Activated T-helper 9 cell treated with anti-CD3 and anti-CD28 coated beads, Interleukin-2, amount 50 U/mL, for 16 hours (primary cell): Measurements from ENCODE around the gene ARNT2.

Source experiments
- DNase-seq: peaks from one replicate; pipeline ENCODE4 v3.0.0-alpha.2; 2020; ENCODE audit warnings: low read depth

Gene ARNT2

DNA sequence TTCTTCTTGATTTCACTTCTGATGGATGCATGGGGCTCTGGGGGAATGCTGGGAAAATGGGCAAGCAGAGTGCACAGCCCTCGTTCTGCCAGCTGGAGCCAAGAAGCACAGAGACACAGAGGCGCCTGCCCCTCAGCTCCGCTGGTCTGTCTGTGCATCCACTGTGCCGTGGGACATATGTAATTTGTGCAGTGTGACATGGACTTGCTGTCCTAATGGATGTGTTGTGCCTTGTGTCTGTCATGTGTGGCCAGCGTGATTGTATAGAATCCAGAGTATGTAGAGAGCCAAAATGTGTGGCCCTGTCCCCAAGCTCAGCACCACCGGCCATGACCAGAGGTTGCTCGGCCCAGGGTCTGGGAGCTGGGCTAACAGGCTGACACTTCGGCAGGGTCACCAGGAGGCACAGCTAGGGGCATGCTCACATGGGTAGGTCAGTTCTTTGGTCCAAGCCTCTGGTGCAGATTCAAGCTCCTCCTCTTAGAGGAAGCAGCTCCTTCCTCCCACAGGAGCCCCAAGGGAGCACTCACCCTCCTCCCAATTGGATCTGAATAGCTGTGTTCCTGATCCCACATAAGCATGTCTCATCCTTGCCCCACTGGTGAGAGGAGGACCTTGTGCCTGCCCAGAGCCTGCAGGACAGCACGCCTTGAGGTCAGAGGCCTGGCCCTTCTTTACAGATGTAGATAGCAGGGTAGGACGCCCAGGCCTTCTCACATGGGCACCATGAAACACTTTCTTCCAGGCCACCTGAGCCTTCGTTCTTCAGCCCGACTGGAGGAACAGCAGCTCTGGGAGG, 190.1 kb downstream of the ARNT2 start:
- no peak for DNase-seq

DNA sequence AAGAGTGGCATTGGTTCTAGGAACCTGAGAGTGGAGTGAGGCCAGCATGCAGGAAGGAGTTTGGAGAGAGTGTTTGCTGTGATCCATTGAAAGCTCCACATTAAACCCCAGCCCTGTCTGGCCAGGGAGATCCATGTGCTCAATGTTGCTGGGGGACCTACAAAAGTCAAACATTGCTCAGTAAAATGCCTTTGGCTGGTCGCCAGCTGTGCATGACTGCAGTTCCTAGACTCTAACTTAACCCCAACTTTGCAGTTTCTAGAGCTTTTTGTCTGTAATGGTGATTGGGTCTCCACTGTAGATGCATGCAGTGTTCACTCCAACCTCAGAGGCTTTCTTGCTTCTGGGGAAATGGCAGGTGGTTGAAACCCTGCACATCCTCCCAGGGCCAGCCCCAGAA, 191.2 kb downstream of the ARNT2 start:
- no peak for DNase-seq

DNA sequence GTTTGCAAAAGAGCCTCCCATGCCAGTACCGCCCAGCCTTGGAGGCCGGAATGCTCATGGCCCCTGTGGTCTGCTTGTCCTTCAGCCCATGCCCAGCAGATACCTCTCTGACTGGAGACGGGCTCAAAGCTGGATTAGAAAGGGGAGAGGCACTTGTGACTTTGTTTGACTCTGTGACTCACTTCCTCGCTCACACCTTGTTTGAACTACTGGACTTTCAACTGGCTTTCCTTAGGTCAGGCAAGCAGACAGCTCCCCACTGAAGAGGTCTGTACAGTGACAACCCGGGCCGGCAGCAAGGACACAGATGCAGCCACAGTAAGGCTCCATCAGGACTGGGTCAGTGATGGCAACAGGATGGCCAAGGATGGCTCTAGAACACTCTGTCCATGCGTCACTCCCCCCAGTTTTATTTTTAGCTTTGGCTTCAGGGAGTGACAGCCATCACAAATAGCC, 192.4 kb downstream of the ARNT2 start:
- DNase-seq = no peak

DNA sequence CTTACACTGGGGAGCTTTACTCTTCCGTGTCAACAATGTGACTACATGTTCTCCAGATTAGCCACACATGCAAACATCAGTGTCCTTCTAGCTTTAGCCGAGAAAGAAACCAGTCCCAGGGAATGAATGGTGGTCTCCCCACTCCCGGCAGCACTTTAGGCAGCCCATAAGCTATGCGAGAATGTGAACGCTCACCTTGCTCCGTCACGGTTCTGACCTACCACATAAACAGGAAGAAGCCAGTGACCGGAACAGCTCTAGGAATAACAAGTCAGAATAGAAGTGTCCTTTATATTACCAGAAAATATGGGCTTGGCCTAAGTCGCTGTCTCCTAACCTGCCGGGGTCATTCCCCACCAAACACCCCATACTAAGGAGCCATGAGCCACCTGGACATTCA, 192.9 kb downstream of the ARNT2 start:
- no peak for DNase-seq

DNA sequence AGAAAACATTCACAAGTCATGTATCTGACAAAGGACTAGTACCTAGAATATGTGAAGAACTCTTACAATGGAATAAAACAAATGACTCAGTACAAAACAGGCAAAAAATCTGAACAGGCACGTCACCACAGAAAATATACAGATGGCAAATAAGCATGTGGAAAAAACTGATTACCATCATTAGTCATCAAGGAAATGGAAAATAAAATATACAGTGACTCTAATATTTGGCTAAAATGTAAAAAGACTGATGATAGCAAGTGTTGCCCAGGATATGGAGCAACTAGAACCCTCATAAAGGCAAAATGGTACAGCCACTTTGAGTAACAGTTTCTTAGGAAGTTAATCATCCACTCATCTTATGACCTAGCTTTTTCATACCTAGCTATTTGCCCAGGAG, 195.2 kb downstream of the ARNT2 start:
- no peak for DNase-seq

DNA sequence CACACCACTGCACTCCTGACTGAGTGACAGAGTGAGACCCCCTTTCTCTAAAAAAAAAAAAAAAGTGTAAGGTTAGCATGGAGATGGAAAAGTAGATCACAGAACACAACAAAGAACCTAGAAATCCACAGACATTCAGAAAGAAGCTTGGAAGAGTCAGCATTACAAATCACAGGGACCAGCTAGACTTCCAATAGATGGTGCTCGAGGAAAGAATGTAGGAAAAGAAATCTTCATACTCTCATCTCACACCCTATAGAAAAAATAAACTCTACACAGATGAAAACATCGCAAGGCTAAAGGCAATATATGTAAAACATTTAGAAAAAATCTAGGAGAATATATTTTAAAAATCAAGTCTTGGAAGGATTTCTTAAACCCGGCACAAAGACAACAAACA, 196.4 kb downstream of the ARNT2 start:
- DNase-seq = no peak

DNA sequence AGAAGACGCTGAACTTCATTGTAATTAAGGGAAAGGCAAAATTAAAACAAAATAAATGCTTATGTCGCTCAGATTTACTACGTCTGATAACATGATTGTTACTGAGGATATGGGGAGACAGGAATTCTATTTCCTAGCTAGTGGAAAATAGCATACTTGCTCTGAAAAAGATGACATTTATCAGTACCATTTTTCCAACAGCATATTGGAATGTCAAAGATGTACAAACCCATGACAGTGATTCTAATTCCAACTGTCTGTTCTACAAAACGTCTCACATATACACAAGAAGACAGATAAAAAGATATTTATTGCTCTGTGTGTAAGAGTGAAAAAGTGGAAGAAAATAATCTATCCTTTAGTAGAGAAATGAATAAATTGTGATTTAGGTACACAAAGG, 197.1 kb downstream of the ARNT2 start:
- no peak for DNase-seq

DNA sequence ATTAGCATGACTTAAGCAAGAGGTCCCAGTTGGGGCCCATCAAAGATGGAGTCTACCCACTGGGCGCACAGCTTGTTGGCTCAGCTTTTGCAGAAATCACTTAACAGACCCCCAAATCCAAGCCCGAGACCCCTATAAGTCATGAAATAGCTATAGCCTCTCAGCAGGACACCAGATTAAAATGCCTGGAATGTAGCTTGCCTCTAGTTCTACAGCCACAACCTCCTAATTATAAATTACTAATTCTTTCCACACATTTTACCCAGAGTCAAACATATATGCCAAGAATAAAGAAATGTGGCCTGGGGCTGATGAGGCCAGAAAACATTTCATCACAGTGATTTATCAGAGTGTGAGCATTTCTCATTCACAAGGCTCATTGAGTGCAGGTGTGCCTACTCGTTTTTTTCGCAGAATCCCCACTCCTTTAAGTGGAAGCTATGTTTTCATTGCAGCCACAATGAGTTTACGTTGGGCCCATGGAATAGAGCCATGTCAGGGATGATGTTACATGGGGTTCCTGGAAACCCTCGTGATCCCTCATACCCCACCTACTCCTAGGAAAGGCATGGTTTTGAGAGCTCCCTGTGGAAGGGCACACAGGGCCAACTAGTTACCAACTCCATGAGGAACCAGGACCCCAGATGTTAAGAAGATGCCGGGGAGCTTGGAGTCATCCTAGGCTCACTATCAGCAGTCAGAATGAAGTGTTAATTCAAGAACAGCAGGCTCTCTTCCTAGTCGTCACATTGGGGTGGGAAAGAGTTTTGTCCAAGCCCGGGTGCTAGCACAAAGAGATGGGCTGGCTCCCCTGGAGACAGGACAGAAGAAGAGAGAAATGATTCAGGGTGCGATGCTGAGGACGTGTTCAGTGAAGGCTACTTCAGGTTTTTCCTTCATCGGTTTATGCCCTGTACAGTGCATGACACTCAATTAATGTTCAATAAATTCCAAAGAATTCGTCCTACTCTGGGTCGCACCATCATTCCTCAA, 200.7 kb downstream of the ARNT2 start:
- no peak for DNase-seq

DNA sequence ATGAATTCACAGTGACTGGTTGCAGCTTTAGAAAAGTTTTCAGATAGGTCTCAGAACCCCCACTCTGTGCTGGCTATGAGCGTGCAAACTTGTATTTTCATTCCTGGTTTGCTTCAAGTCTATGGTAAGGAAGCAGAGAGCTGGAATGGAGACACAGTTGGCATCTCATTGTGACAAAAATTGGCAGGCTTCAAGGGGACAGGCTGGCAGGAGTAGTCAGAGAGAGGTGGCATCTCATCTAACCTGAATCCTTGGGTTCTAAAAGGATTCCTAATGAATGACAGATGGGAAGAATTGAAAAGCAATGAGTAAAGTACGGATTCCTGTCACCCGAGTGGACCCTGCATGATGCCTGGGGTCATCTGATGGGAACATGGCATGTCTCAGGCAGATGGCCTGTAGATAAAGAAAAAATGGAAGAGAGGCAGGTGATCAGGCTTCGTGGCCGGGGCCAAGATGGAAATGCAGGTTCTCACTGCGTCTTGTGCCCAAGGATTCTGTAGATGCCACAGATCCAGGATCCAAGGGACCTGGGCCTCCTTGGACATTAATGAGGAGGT, 201.5 kb downstream of the ARNT2 start:
- DNase-seq = no peak

DNA sequence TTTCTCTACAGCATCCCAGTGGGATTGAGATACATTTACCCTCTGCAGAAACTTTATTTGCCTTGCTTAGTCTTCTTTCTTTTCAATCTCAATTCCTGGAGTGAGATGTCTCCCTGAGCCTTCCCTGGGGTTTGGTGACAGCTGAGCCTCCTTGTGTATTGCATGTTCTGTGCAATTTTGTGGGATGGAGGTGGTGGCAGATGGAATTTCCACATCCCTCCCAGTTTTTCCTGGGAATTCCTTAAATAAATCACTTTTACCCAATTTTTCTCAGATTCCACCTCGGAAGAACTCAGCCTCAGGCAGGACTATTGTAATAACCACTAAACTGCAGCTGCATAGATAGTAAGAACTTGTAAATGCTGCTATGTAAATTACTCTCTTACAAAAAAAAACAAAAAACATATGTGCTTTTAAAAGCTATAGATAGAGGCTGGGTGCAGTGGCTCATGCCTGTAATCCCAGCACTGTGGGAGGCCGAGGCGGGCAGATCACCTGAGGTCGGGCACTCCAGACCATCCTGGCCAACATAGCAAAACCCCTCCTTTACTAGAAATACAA, 202.4 kb downstream of the ARNT2 start:
- no peak for DNase-seq

DNA sequence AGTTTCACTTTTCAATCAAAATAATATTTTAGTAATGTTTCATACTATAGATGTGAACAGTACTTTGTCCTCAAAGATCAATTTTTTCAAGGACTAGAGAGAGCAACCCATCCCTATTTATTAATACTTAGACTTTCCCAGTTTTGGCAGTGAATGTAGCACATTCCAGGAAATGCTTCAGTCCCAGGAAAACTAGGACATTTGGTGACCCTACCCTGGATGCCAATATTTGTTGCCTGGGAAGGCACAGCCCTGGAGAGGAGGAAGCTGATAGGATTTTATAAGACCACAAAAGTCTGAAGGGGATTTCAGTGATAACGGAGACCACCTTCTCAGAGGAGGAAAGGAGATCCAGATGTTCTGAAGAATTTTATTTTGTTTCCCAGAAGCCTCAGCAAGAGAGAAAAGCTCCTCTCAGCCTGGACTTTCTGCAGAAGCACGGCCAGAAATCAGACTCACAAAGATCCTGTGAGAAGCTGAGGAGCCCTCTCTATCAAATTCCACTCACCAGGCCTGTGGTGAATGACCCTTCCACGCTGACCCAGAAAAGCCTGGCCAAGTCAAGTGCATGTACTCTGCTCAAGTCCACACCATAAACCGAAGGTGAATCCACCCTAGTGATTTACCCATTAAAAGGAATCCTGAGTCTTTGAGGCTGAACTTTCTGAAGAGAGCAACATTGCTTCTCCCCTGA, 203.3 kb downstream of the ARNT2 start:
- no peak for DNase-seq

DNA sequence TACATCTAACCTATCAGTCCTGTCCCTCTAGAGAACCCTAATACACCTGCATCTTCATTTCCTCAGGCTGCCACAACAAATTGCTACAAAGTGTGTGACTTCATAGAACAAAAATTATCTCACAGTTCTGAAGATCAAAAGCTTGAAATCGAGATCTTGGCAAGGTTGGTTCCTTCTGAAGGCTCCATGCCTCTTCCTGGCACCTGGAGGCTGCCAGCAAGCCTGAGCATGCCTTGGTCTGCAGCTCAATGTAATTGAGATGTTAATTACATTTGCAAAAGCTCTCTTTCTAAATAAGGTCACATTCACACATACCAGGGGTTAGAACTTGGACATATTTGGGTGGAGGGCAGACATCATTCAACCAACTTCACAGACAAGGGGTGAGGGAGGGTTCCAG, 204.5 kb downstream of the ARNT2 start:
- no peak for DNase-seq

DNA sequence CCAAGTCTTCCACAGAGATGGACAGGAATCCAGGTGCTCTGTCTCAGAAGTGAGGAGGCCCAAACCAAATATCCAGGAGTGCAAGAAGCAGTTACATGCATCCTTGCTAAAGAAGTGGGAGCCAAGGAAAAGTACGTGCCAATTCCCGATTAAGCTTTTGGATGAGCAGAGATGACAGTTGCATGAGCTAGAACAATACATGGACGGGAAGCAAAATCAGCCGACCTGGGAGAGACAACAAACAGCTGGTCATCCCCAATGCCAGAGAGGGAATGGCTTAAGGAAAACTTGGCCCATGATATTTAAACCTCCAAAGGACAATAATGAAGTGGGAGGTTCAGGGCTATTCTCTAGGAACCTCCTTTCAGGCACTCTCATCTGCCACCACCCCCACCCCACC, 204.9 kb downstream of the ARNT2 start:
- no peak for DNase-seq

DNA sequence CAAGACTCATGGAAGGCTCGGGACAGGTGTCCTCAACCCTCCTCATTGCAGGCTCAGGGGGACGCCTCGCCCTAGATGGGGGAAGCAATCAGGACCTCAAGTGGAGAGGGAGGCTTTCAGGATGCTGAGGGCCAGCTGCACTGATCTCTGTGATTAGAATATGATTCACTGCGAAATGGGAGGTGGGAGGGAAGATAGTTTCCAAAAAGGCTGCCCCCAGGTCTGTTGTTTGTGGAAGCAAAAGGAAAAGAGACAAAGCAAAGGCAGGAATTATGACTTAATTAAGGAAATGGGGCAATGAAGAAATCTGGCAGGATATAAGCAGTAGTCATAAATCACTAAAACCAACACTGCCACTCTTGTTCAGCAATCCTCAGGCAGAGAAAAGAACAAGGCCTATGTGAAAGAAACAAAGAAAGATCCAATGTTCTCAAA, 205.3 kb downstream of the ARNT2 start:
- DNase-seq = no peak

DNA sequence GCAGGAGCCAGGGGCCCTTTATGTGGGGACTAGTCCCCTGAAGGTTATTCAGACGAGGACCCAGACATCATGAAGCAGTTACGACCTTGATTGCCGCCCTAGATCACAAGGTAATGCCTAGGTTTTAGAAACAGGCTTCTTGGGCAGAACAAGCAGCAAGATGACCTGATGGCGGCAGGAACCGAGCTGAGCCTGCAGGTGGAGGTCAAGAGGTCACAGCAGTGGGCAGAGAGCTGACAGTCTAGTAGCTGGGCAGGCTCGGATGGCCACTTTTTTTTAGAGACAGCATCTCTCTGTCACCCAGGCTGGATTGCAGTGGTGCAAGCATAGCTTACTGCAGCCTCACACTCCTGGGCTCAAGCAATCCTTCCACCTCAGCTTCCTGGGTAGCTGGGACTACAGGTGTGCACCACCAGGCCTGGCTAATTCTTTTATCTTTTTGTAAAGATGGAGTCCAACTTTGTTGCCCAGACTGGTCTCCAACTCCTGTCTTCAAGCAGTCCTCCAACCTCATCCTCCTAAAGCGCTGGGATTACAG, 207.4 kb downstream of the ARNT2 start:
- no peak for DNase-seq

DNA sequence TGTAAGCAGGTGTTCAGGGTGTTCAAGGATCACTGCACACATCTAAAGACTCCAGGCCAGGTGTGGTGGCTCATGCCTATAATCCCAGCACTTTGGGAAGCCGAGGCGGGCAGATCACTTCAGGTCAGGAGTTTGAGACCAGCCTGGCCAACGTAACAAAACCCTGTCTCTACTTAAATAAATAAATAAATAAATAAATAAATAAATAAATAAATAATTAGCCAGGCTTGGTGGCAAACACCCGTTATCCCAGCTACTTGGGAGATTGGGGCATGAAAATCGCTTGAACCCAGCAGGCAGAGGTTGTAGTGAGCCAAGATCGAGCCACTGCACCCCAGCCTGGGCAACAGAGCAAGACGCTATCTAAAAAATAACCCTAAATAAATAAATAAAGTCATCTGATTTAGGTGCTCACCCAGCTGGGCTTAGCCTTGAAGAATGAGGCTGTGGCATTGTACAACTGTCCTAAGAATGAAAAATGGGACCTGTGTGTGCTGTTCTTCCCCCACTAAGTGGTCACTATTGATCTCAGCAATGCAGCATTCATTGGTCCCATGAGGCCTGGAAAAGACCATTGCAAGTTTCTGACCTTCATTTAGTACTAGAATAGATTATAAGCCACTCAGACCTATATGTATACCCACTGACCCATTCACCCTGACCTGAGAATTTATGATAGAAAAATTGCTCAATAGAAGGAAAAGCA, 208.1 kb downstream of the ARNT2 start:
- DNase-seq = no peak

DNA sequence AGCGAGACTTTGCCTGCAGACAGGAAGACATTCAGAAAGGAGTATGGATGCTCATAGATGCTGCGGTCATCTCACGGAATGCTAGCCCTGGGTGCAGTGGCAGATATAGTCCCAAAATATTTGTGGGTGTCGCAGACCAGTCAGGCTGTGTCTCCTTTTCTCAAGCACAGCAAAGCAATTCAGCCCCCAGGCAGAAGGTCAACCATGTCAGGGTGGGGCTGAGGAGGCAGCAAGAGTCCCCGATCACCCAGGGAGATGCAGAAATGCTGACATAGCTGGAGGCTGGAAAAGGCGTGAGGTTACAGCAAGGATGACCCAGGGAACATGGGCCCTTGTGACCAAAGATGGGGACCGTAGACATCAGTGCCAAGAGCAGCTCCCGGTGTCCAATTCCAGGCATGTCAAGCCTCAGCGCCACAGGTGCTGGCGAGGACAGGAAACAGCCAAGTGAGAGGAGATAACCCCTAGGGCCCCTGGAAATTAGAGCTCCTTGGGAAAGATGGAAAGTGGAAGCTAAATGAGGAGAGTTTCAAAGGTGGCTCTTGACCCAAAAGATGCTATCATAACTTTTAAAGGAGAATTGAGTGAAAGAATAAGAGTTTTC, 209.7 kb downstream of the ARNT2 start:
- no peak for DNase-seq

DNA sequence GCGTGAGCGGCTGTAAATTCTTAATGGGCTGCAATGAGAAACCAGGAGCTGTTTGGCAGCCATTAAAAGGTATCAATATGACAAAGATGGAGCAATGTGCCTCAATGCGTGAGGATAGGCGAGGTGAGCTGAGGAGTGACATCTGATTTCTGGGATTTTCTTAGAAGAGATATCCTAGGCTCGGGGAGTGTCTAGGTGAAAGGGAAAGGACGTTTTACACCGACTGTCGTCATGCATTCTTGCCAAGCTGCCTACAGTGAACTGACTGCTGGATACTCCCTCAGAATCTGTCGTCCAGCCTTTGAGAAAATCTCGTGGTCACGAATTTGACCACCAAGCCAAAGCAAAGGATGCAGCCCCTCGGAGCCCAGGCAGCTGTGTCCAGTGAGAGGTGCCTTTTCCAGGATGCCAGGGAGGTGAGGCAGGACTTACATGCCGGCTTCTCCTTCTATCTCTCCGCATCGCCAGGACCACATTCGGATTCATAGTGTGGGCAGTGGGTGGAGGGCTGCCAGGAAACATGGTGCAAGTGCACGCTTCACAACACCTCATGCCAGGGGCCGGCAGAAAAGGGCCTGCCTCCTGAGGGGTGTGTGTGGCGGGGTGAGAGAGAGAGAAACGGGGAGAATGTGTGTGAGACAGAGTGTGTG, 210.7 kb downstream of the ARNT2 start:
- no peak for DNase-seq

DNA sequence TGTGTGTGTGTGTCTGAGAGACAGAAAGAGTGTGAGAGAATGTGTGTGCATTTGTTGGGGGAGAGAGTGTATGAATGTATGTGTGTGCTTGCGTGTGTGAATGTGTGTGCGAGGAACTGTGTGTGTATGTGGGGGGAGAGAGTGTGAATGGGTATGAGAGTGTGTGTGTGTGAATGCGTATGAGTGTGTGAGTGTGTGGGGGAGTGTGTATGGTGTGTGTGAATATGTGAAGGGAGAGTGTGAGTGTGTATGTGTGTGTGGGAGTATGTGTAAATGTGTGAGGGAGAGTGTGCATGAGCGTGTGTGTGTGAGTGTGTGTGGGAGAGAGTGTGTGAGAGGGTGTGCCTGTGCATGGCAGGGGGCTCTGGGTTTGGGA, 211.2 kb downstream of the ARNT2 start:
- no peak for DNase-seq
